Smooth muscle cell (in vitro differentiated cells): ENCODE results near the gene PLEKHN1. TPM values are rescaled to one million over a fixed set of nuclear protein-coding genes. Genes with fewer than 3 reads are reported as not detected.

ENCODE experiments used
- DNase-seq: peaks from one replicate; lab custom pipeline; 2025; ENCODE audit not compliant: unreplicated experiment; lab: John Stamatoyannopoulos, UW
- H2AFZ ChIP-seq: fragments of 200-600 bp; sonication (generic); 2 replicates; pipeline ENCODE4 v1.6.0; 2016; ENCODE audit warnings: antibody characterized with exemption, low read depth, mild to moderate bottlenecking
- H3F3A ChIP-seq: fragments of 200-600 bp; sonication (generic); 2 replicates; pipeline ENCODE4 v1.6.0; 2017; ENCODE audit warnings: antibody characterized with exemption, low read depth
- H3K27ac ChIP-seq: fragments of 200-600 bp; sonication (generic); 2 replicates; pipeline ENCODE4 v1.5.1; 2016; ENCODE audit warnings: low read depth, mild to moderate bottlenecking
- H3K27me3 ChIP-seq: fragments of 200-600 bp; sonication (generic); 2 replicates; pipeline ENCODE4 v1.6.1; 2016; ENCODE audit warnings: low read depth, mild to moderate bottlenecking
- H3K36me3 ChIP-seq: fragments of 200-600 bp; sonication (generic); 2 replicates; pipeline ENCODE4 v1.5.1; 2016; ENCODE audit warnings: low read depth
- H3K4me1 ChIP-seq: fragments of 200-600 bp; sonication (generic); 2 replicates; pipeline ENCODE4 v1.5.1; 2016; ENCODE audit warnings: low read depth
- H3K4me2 ChIP-seq: fragments of 200-600 bp; sonication (generic); 2 replicates; pipeline ENCODE4 v1.6.0; 2016; ENCODE audit warnings: mild to moderate bottlenecking
- H3K4me3 ChIP-seq: fragments of 200-600 bp; sonication (generic); 2 replicates; pipeline ENCODE4 v1.5.1; 2016; ENCODE audit warnings: mild to moderate bottlenecking
- H3K79me2 ChIP-seq: fragments of 200-600 bp; sonication (generic); 2 replicates; pipeline ENCODE4 v1.6.0; 2016; ENCODE audit warnings: low read depth, mild to moderate bottlenecking
- H3K9ac ChIP-seq: fragments of 200-600 bp; sonication (generic); 2 replicates; pipeline ENCODE4 v1.6.0; 2016; ENCODE audit warnings: low read depth
- H3K9me3 ChIP-seq: fragments of 200-600 bp; sonication (generic); replicated peaks from 2 replicates; pipeline ENCODE4 v1.5.1; 2016; ENCODE audit warnings: low read depth
- H4K20me1 ChIP-seq: fragments of 200-600 bp; sonication (generic); 2 replicates; pipeline ENCODE4 v1.6.0; 2016; ENCODE audit warnings: low read depth
- CTCF ChIP-seq: fragments of 200-600 bp; sonication (generic); IDR thresholded peaks from 2 replicates; pipeline ENCODE4 v1.5.1; 2017; ENCODE audit warnings: borderline replicate concordance, mild to moderate bottlenecking, antibody characterized with exemption; ENCODE audit not compliant: insufficient read depth, poor library complexity, severe bottlenecking
- WGBS: methylation state at CpG from one replicate; pipeline ENCODE4 v1.1.7; 2016; ENCODE audit warnings: low lambda C conversion rate; 5-methylcytosine and 5-hydroxymethylcytosine counted together
- polyA plus RNA-seq: library from polyadenylated mRNA; unstranded; fragments of >200 nt; fragmentation: Nextera tagmentation; extraction: Ambion mirVana; gene quantifications from 2 replicates; pipeline ENCODE4 v1.2.1, GENCODE V29; 2016
- total RNA-seq: library from RNA; depleted of rRNA; stranded (reverse); fragments of >200 nt; gene quantifications from 2 replicates; pipeline ENCODE4 v1.2.3, GENCODE V29; 2014

The PLEKHN1 gene
- total and polyA plus RNA-seq, 2 experiments from 2014 or later = 2.6 to 5.2 TPM

GRCh38 chr1:955474-955873, 10.8 kb upstream of the PLEKHN1 start:
- Histone ChIP-seq H3K79me2 (peaks cover 21% of the 10 kb centered on the region), H3F3A (no peaks in the 10 kb centered on the region), H3K9ac (no peak overlapping the region), H3K36me3 (no peaks in the 10 kb centered on the region), H3K4me1 (peaks cover 6% of the 10 kb centered on the region), H3K4me3 (no peak overlapping the region), H3K4me2 (no peak overlapping the region), H3K27me3 (no peaks in the 10 kb centered on the region), H3K9me3 (no peaks in the 10 kb centered on the region), H2AFZ (no peak overlapping the region), H4K20me1 (peaks cover 28% of the 10 kb centered on the region), H3K27ac (no peak overlapping the region)
- no peak for TF ChIP-seq CTCF
- 100% methylated on average over 5 of the region's 6 CpGs for WGBS
- no peak for DNase-seq

DNA sequence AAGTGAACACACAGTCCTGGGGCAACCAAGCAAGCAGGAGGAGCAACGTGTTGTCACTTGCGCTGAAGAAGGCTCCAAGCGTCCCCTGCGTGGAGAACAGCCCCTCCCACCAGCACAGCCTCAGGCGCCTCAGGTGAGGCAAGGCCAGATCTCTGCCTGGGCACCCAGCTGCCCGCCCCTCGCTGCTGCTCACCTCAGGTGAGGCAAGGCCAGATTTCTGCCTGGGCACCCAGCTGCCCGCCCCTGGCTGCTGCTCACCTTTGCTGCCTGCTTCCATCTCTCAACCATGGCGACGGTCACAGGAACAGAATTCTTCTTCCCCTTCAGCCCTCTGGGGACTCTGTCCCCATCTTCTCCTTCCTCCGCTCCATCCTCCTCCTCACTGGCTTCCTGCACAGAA, 9.6 kb upstream of the PLEKHN1 start:
- 94% methylated on average over 11 of the region's 11 CpGs for WGBS
- H3K79me2 ChIP-seq = peaks cover 21% of the 10 kb centered on the region
- no peak overlapping the region for H3K4me3 ChIP-seq
- H3K36me3 ChIP-seq = no peaks in the 10 kb centered on the region
- H3F3A ChIP-seq = no peaks in the 10 kb centered on the region
- H2AFZ ChIP-seq = no peak overlapping the region
- DNase-seq = no peak
- H3K4me1 ChIP-seq = peaks cover 6% of the 10 kb centered on the region
- no peak overlapping the region for H3K27ac ChIP-seq
- H3K4me2 ChIP-seq = no peak overlapping the region
- H4K20me1 ChIP-seq = peaks cover 16% of the 10 kb centered on the region
- TF ChIP-seq CTCF = no peak
- no peak overlapping the region for H3K9ac ChIP-seq
- no peaks in the 10 kb centered on the region for H3K9me3 ChIP-seq
- no peaks in the 10 kb centered on the region for H3K27me3 ChIP-seq

DNA sequence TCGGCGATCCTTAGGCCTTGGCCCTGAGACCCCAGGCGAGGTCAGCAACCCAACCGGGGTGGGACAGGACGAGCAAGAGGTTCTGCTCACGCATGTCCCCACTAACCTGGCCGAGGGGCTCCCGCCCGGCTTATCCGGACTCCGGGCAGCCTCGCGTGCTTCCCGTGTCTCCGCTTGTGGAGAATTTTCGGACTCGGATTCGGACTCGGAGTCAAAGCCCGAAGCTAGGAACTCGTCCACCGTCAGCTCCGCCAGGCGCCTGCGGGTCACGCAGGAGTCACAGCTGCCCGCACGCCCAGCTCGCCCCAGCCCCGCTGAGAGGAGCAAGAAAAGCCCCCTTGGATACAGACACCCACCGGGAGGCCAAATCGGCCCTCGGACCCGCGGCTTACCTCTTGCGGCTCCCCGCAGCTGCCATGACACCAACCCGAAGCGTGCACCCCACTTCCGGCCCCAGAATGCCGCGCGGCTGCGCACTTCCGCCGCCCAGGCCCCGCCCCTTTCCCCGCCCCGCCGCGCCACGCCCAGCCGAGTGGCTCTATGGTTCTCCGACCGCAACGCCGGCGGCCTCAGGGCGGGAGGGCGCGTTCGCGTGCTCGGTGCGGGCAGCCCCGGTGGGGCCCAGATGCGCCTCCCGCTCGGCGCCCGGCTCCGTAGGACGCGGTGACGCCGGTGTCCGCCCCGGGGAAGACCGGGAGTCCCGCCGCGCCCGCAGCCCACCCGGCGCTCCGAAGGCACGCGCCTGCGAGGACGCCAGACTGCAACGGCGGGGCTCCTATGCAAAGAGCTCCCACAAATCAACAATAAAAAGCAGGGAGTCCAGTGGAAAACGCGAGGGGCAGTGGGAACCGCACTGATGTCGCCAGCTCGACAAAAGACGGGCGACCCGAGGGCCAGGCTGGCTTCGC, 7.2 kb upstream of the PLEKHN1 start, which contains the start of gene NOC2L:
Gene NOC2L (minus strand): TSS at position 434 of the 908 bp plus-strand sequence. CDS start 16 bp downstream, at position 418.
- Histone ChIP-seq H3K27me3 (no peaks in the 10 kb centered on the region), H3K79me2 (peaks cover 21% of the 10 kb centered on the region), H3K4me3 (peak within 1 kb of the TSS; percentile 96), H2AFZ (peak within 1 kb of the TSS; percentile 93), H3K4me2 (peak within 1 kb of the TSS; percentile 99), H3K4me1 (peaks cover 6% of the 10 kb centered on the region), H3K9me3 (no peaks in the 10 kb centered on the region), H4K20me1 (peaks cover 15% of the 10 kb centered on the region), H3K27ac (no peak within 1 kb of the TSS), H3F3A (no peaks in the 10 kb centered on the region), H3K9ac (peak within 1 kb of the TSS; percentile 89), H3K36me3 (no peaks in the 10 kb centered on the region)
- peak; percentile 90 for DNase-seq
- TF ChIP-seq CTCF = no peak
- WGBS = 7% methylated on average over 64 of the region's 101 CpGs
